Measurements from ENCODE around the gene ANK3. TPM values are rescaled to one million over a fixed set of nuclear protein-coding genes. Genes with fewer than 3 reads are reported as not detected.

The ANK3 gene
- total RNA-seq, 1 experiment from 2014 or later = 6.7 TPM

DNA sequence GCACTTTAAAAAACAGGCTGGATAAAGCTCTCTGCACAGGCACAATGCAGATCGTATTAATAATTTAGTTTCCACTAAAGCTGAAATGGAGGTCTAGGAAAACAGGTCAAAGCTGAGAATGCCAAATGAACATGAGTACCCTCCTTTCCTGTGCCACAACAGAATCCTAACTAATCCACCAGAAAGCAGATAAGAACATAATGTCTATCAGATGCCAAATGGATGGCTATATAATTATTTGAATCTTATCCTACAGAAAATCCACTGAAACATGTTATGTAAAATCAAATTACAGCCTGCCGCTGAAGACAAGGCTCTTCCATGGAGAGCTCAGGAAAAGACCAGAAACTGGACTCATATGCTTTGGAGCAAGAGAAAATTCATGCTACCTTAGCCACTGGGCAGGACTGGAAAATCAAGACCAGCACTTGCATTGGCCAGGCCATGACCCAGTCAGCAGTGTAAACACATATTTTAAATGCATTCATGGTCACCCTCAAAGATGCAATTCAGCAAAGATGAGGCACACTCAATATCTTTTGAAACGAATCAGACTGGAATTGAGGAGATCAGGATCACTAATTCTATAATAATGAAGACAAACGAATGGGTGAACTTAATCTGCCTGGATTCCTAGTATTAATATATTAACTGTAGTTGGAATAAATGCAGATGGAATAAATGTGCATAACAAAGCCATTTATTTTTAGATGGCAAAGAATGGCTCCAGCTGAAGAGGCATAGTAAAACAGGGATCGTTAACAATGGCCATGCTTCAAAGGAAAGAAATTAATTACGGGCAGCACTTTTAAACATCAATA lies 13.2 kb downstream of the ANK3 start:
- Mint-ChIP-seq H3K27ac (ENCODE audit: low read depth, unreplicated experiment) (no peak overlapping the region), H3K4me3 (ENCODE audit: unreplicated experiment) (no peak overlapping the region), H3K27me3 (ENCODE audit: insufficient read depth, unreplicated experiment) (no peaks in the 10 kb centered on the region), H3K4me1 (ENCODE audit: insufficient read depth, unreplicated experiment) (no peaks in the 10 kb centered on the region), H3K36me3 (ENCODE audit: insufficient read depth, unreplicated experiment) (no peaks in the 10 kb centered on the region), H3K9me3 (ENCODE audit: unreplicated experiment) (no peaks in the 10 kb centered on the region)
- intact Hi-C loops (cut with micrococcal nuclease) = no loop called here
- CTCF ChIA-PET = interaction anchor here (0.6 to 1.5 kb wide), 5 partner anchors 14 to 469 kb away, joined by 3 read pairs; no protein-coding TSS in a partner anchor
- DNase-seq (ENCODE audit: unreplicated experiment) = no peak
- POLR2A ChIA-PET = interaction anchor here (1.2 kb wide), 1 partner anchor 50 kb away, joined by 4 read pairs; no protein-coding TSS in a partner anchor
- TF ChIP-seq, protein P1, sequence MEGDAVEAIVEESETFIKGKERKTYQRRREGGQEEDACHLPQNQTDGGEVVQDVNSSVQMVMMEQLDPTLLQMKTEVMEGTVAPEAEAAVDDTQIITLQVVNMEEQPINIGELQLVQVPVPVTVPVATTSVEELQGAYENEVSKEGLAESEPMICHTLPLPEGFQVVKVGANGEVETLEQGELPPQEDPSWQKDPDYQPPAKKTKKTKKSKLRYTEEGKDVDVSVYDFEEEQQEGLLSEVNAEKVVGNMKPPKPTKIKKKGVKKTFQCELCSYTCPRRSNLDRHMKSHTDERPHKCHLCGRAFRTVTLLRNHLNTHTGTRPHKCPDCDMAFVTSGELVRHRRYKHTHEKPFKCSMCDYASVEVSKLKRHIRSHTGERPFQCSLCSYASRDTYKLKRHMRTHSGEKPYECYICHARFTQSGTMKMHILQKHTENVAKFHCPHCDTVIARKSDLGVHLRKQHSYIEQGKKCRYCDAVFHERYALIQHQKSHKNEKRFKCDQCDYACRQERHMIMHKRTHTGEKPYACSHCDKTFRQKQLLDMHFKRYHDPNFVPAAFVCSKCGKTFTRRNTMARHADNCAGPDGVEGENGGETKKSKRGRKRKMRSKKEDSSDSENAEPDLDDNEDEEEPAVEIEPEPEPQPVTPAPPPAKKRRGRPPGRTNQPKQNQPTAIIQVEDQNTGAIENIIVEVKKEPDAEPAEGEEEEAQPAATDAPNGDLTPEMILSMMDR (IDR thresholded peaks at IDR 0.05; ENCODE audit: unreplicated experiment) = no peak
- no TSS peak for BruUV-seq (replicated peaks)

DNA sequence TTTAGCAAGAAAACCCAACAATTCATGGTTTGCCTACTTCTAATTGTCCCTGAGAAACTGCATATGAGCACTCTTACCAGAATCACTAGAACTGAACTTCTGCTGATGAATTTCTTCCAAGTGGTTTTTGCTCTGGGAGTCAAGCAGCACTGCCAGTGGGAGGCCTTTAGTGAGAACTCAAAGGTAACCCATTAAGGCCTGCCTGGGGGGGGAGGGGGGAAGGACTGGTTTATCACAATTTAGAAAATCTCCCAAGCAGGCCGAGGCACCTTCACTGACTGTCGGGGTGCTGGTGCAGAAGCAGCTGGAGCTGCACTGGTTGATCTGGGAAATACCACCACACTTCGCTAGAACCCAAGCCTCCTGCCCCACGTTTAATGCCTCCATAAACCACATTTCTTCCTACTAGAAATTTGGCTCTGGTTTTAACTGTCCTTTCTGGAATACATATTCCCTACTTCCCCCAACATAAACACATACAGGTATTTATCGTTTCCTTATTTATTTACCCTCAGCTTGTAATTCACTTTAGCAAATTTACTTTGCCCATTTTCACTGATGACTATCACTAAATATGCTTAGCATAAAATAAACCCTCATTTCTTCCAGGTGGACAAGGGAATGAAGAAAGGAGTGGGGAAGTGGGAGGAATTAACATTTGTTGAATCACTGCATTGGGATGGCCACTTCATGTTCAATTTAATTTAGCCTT lies 14.2 kb downstream of the ANK3 start:
- CTCF ChIA-PET = interaction anchor here (0.6 kb wide), 2 partner anchors 152 to 401 kb away, joined by 3 read pairs; no protein-coding TSS in a partner anchor
- no peak for DNase-seq (ENCODE audit: unreplicated experiment)
- BruUV-seq (replicated peaks) = no TSS peak
- Mint-ChIP-seq H3K27me3 (ENCODE audit: insufficient read depth, unreplicated experiment) (no peaks in the 10 kb centered on the region), H3K4me3 (ENCODE audit: unreplicated experiment) (no peak overlapping the region), H3K9me3 (ENCODE audit: unreplicated experiment) (no peaks in the 10 kb centered on the region), H3K27ac (ENCODE audit: low read depth, unreplicated experiment) (no peak overlapping the region), H3K36me3 (ENCODE audit: insufficient read depth, unreplicated experiment) (no peaks in the 10 kb centered on the region), H3K4me1 (ENCODE audit: insufficient read depth, unreplicated experiment) (no peaks in the 10 kb centered on the region)
- TF ChIP-seq, protein P1 (IDR thresholded peaks at IDR 0.05; ENCODE audit: unreplicated experiment) = no peak
- POLR2A ChIA-PET = no interaction called here
- intact Hi-C loops (cut with micrococcal nuclease) = no loop called here

DNA sequence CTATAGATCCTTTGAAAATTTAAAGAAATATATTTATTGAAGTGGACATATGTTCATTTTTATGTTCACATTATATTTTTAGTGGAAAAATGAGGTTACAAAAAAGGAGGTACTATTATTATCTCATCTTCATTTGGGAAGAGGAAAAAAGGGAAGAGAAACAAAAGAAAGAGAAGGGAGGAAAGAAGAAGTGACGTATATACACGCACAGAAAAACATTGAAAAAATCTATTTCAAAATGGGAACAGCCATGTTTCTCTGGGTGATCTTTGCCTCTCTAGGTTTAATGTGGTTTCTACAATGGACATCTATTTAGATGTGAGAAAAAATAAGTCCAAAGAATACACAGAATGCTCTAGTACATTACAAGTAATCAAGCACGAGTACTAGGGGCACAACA lies 14.8 kb downstream of the ANK3 start:
- H3K4me1 Mint-ChIP-seq (ENCODE audit: insufficient read depth, unreplicated experiment) = no peaks in the 10 kb centered on the region
- no peaks in the 10 kb centered on the region for H3K36me3 Mint-ChIP-seq (ENCODE audit: insufficient read depth, unreplicated experiment)
- no TSS peak for BruUV-seq (replicated peaks)
- no peaks in the 10 kb centered on the region for H3K9me3 Mint-ChIP-seq (ENCODE audit: unreplicated experiment)
- ChIA-PET POLR2A (no interaction called here), CTCF (no interaction called here)
- no peaks in the 10 kb centered on the region for H3K27me3 Mint-ChIP-seq (ENCODE audit: insufficient read depth, unreplicated experiment)
- TF ChIP-seq, protein P1 (IDR thresholded peaks at IDR 0.05; ENCODE audit: unreplicated experiment) = no peak
- no peak for DNase-seq (ENCODE audit: unreplicated experiment)
- intact Hi-C loops (cut with micrococcal nuclease) = no loop called here
- no peak overlapping the region for H3K4me3 Mint-ChIP-seq (ENCODE audit: unreplicated experiment)
- H3K27ac Mint-ChIP-seq (ENCODE audit: low read depth, unreplicated experiment) = no peak overlapping the region

DNA sequence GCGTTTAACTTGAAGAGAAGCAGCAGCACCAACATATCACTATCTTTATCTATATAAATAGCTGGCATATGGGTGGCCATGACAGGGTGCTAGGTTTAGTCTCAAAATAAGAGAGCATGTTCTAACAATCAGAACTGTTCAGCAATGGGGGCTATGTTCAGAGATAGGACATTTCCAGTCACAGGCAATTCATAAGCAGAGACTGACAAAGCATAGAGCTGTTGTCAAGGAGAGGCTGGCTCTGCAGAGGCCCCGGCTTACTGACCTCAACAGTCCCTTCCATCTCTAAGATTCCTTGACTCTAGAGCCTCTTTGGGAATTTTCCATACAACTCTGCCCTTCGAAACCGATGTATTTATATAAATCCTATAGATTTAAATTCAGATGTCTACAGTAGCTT lies 17.2 kb downstream of the ANK3 start:
- Mint-ChIP-seq H3K4me1 (ENCODE audit: insufficient read depth, unreplicated experiment) (no peaks in the 10 kb centered on the region), H3K36me3 (ENCODE audit: insufficient read depth, unreplicated experiment) (no peaks in the 10 kb centered on the region), H3K4me3 (ENCODE audit: unreplicated experiment) (no peak overlapping the region), H3K27me3 (ENCODE audit: insufficient read depth, unreplicated experiment) (no peaks in the 10 kb centered on the region), H3K9me3 (ENCODE audit: unreplicated experiment) (no peaks in the 10 kb centered on the region), H3K27ac (ENCODE audit: low read depth, unreplicated experiment) (no peak overlapping the region)
- no peak for DNase-seq (ENCODE audit: unreplicated experiment)
- no TSS peak for BruUV-seq (replicated peaks)
- ChIA-PET POLR2A (no interaction called here), CTCF (no interaction called here)
- TF ChIP-seq, protein P1 (IDR thresholded peaks at IDR 0.05; ENCODE audit: unreplicated experiment) = no peak
- intact Hi-C loops (cut with micrococcal nuclease) = no loop called here

All from MCF 10A (cell line).